ENCODE measurements around the gene HS6ST3. TPM values are rescaled to one million over a fixed set of nuclear protein-coding genes. Genes with fewer than 3 reads are reported as not detected.
"Not testable (repeated sequence)": the region's sequence is repeated elsewhere in the genome, so short reads cannot be mapped to it uniquely, and the experiment has no call there.

The HS6ST3 gene
- total RNA-seq (2014; rRNA removed; shearing (Covaris generic)): 0.11 TPM in 1 of 2 replicates, not detected in the other
- polyA plus RNA-seq (2016; fragmentation: Nextera tagmentation; extraction: Ambion mirVana): not detected in 2 replicates

DNA sequence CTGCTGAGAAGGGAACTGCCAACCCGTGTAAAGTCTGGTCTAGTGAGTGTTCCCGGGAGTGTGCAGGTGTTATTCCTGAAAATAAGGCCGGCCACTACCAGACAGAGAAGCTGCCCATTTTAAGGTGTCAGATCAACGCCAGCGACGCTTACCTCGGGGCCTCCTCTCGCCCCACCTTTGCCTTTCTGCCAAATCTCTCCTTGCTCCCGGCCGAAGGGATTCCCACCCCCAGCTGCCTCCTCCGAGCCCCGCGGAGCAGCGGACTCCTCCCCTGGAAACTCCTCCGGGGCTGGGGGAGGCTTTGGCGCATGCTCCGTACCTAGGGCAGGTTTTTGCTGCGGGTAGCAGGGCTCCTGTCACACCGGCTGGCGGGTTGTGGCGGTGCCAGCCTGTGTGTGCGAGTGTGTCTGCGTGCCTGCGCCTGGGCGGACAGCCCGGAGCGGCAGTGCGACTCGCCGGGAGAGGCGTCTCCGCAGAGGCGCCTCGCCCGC is at the start of gene HS6ST3:
Gene HS6ST3, plus strand, starts transcription at position 359 of the 491 bp plus-strand sequence.
- H3K9me2 ChIP-seq (ENCODE audit: insufficient read depth): no peaks in the 10 kb centered on the region
- 0 out of 2 replicates have a peak, but pooled peaks cover 2% of the 10 kb centered on the region for H3K4me1 ChIP-seq (ENCODE audit: insufficient read depth)
- peak within 1 kb of the TSS; percentile 68 for H3K4me3 ChIP-seq
- H3K9me3 ChIP-seq (ENCODE audit: low read depth): no peaks in the 10 kb centered on the region
- peak; percentile 76 for TF ChIP-seq EZH2 (IDR thresholded peaks at IDR 0.05; ENCODE audit: insufficient read depth, poor library complexity, severe bottlenecking)
- TF ChIP-seq EZH2phosphoT487 (IDR thresholded peaks at IDR 0.05; ENCODE audit: insufficient read depth, low read depth): no peak
- no peaks in the 10 kb centered on the region for H3K79me2 ChIP-seq (ENCODE audit: insufficient read depth)
- in situ Hi-C loops (cut with MboI): no loop called here
- H3K36me3 ChIP-seq (ENCODE audit: low read depth): no peaks in the 10 kb centered on the region
- no peaks in the 10 kb centered on the region for H3F3A ChIP-seq (ENCODE audit: insufficient read depth)
- peak; percentile 42 for DNase-seq
- 4 to 5% methylated on average over 24 to 34 of the region's 35 CpGs for WGBS, 2 experiments (ENCODE audit: low coverage in 1 of 2, low lambda C conversion rate in 2 of 2, missing lambda C conversion rate in 2 of 2)
- H2AFZ ChIP-seq: peak within 1 kb of the TSS; percentile 73
- H4K20me1 ChIP-seq (ENCODE audit: insufficient read depth): no peaks in the 10 kb centered on the region
- H3K4me2 ChIP-seq (ENCODE audit: unreplicated experiment): peak within 1 kb of the TSS; percentile 78
- peaks cover 70% of the 10 kb centered on the region for H3K27me3 ChIP-seq (replicated peaks; ENCODE audit: insufficient read depth)
- H3K27ac ChIP-seq: no peak within 1 kb of the TSS
- no peak within 1 kb of the TSS for H3K9ac ChIP-seq

DNA sequence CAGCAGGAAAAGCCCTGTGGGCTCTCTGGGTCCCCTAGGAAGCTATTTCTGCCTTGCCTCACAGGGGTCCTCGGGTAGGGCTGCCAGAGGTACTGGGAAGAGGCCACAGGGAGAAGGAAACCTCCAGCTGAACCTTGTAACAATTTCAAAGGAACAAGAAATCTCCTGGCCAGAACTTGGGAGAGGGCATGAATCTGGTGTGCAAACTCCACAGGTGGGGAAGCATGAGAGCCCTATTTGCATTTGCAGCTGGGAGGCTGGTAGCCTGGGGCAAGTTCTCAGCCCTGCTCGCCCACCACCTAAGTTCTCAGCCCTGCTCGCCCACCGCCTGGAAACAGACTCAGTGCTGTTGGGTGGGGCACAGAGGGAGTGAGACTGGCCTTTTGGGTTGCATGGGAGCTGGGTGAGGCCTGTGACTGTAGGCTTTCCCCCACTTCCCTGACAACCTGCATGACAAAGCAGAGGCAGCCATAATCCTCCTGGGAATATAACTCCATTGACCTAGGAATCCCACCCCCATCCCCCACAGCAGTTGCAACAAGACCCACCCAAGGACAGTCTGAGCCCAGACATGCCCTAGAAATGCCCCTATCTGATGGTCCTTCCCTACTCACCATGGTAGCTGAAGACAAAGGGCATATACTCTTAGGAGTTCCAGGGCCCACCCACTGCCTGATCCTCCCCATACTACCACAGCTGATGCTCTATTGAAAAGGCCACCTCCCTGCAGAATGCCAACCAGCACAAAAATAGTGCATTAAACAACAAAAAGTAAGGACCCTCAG is 48.4 kb upstream of the HS6ST3 start:
- Histone ChIP-seq H3K27ac (no peak overlapping the region), H4K20me1 (ENCODE audit: insufficient read depth) (no peaks in the 10 kb centered on the region; the same call in 1 of the 2 replicates), H3K9ac (no peak overlapping the region), H2AFZ (no peak overlapping the region), H3K79me2 (ENCODE audit: insufficient read depth) (peaks cover 100% of the 10 kb centered on the region), H3K9me3 (ENCODE audit: low read depth) (no peaks in the 10 kb centered on the region), H3F3A (ENCODE audit: insufficient read depth) (no peaks in the 10 kb centered on the region), H3K4me1 (ENCODE audit: insufficient read depth) (no peaks in the 10 kb centered on the region), H3K27me3 (replicated peaks; ENCODE audit: insufficient read depth) (no peaks in the 10 kb centered on the region), H3K9me2 (ENCODE audit: insufficient read depth) (0 out of 2 replicates have a peak, but pooled peaks cover 5% of the 10 kb centered on the region), H3K4me3 (no peak overlapping the region), H3K4me2 (ENCODE audit: unreplicated experiment) (no peak overlapping the region), H3K36me3 (ENCODE audit: low read depth) (no peaks in the 10 kb centered on the region)
- DNase-seq: no peak
- in situ Hi-C loops (cut with MboI): no loop called here
- 95 to 96% methylated on average over 4 of the region's 4 CpGs for WGBS, 2 experiments (ENCODE audit: low coverage in 1 of 2, low lambda C conversion rate in 2 of 2, missing lambda C conversion rate in 2 of 2)
- no peak for TF ChIP-seq EZH2phosphoT487 (IDR thresholded peaks at IDR 0.05; ENCODE audit: insufficient read depth, low read depth)
- no peak for TF ChIP-seq EZH2 (IDR thresholded peaks at IDR 0.05; ENCODE audit: insufficient read depth, poor library complexity, severe bottlenecking)

GRCh38 chr13:96044238-96044637 is 45.7 kb upstream of the HS6ST3 start:
- H3K9me3 ChIP-seq (ENCODE audit: low read depth): no peaks in the 10 kb centered on the region
- TF ChIP-seq EZH2phosphoT487 (IDR thresholded peaks at IDR 0.05; ENCODE audit: insufficient read depth, low read depth): no peak
- TF ChIP-seq EZH2 (IDR thresholded peaks at IDR 0.05; ENCODE audit: insufficient read depth, poor library complexity, severe bottlenecking): no peak
- no peak overlapping the region for H3K27ac ChIP-seq
- DNase-seq: no peak
- in situ Hi-C loops (cut with MboI): no loop called here
- H3K4me1 ChIP-seq (ENCODE audit: insufficient read depth): no peaks in the 10 kb centered on the region
- H4K20me1 ChIP-seq (ENCODE audit: insufficient read depth): no peaks in the 10 kb centered on the region; the same call in 1 of the 2 replicates
- H3F3A ChIP-seq (ENCODE audit: insufficient read depth): no peaks in the 10 kb centered on the region
- WGBS, 2 experiments (ENCODE audit: low coverage in 1 of 2, low lambda C conversion rate in 2 of 2, missing lambda C conversion rate in 2 of 2): 94 to 100% methylated on average over 1 of the region's 1 CpG
- H3K27me3 ChIP-seq (replicated peaks; ENCODE audit: insufficient read depth): no peaks in the 10 kb centered on the region
- no peak overlapping the region for H3K4me3 ChIP-seq
- 0 out of 2 replicates have a peak, but pooled peaks cover 5% of the 10 kb centered on the region for H3K9me2 ChIP-seq (ENCODE audit: insufficient read depth)
- no peak overlapping the region for H2AFZ ChIP-seq
- H3K79me2 ChIP-seq (ENCODE audit: insufficient read depth): peaks cover 100% of the 10 kb centered on the region
- no peak overlapping the region for H3K9ac ChIP-seq
- no peaks in the 10 kb centered on the region for H3K36me3 ChIP-seq (ENCODE audit: low read depth)
- no peak overlapping the region for H3K4me2 ChIP-seq (ENCODE audit: unreplicated experiment)

DNA sequence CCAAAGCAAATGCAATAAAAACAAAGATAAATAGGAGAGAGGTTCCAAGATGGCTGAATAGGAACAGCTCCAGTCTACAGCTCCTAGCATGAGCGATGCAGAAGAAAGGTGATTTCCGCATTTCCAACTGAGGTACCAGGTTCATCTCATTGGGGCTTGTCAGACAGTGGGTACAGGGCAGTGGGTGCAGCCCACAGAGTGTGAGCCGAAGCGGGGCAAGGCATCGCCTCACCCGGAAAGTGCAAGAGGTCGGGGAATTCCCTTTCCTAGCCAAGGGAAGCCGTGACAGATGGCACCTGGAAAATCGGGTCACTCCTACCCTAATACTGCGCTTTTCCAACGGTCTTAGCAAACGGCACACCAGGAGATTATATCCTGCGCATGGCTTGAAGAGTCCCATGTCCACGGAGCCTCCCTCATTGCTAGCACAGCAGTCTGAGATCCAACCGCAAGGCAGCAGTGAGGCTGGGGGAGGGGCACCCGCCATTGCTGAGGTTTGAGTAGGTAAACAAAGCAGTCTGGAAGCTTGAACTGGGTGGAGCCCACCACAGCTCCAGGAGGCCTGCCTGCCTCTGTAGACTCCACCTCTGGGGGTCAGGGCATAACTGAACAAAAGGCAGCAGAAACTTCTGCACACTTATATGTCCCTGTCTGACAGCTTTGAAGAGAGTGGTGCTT is 43.3 kb upstream of the HS6ST3 start:
- WGBS, 2 experiments (ENCODE audit: low coverage in 1 of 2, low lambda C conversion rate in 2 of 2, missing lambda C conversion rate in 2 of 2): 98% methylated on average over 16 of the region's 16 CpGs
- H3K9ac ChIP-seq; H3K27me3 ChIP-seq (replicated peaks; ENCODE audit: insufficient read depth); H3K4me2 ChIP-seq (ENCODE audit: unreplicated experiment); H3K27ac ChIP-seq; H3K9me3 ChIP-seq (ENCODE audit: low read depth); H4K20me1 ChIP-seq (ENCODE audit: insufficient read depth); H3K36me3 ChIP-seq (ENCODE audit: low read depth); in situ Hi-C loops (cut with MboI); H3K4me1 ChIP-seq (ENCODE audit: insufficient read depth); H3K4me3 ChIP-seq; H3F3A ChIP-seq (ENCODE audit: insufficient read depth); H3K9me2 ChIP-seq (ENCODE audit: insufficient read depth); DNase-seq; H2AFZ ChIP-seq: not testable (repeated sequence)
- H3K79me2 ChIP-seq (ENCODE audit: insufficient read depth): peaks cover 100% of the 10 kb centered on the region

GRCh38 chr13:96050955-96051354 is 39.0 kb upstream of the HS6ST3 start:
- H3K4me2 ChIP-seq (ENCODE audit: unreplicated experiment); H3K27ac ChIP-seq; DNase-seq; H3K36me3 ChIP-seq (ENCODE audit: low read depth); H3K9me3 ChIP-seq (ENCODE audit: low read depth); H3K4me1 ChIP-seq (ENCODE audit: insufficient read depth); H3K27me3 ChIP-seq (replicated peaks; ENCODE audit: insufficient read depth); H2AFZ ChIP-seq; H3K9me2 ChIP-seq (ENCODE audit: insufficient read depth); in situ Hi-C loops (cut with MboI); H3K4me3 ChIP-seq; H4K20me1 ChIP-seq (ENCODE audit: insufficient read depth); H3F3A ChIP-seq (ENCODE audit: insufficient read depth); H3K9ac ChIP-seq: not testable (repeated sequence)
- 83 to 91% methylated on average over 4 of the region's 4 CpGs for WGBS, 2 experiments (ENCODE audit: low coverage in 1 of 2, low lambda C conversion rate in 2 of 2, missing lambda C conversion rate in 2 of 2)
- H3K79me2 ChIP-seq (ENCODE audit: insufficient read depth): peaks cover 72% of the 10 kb centered on the region

DNA sequence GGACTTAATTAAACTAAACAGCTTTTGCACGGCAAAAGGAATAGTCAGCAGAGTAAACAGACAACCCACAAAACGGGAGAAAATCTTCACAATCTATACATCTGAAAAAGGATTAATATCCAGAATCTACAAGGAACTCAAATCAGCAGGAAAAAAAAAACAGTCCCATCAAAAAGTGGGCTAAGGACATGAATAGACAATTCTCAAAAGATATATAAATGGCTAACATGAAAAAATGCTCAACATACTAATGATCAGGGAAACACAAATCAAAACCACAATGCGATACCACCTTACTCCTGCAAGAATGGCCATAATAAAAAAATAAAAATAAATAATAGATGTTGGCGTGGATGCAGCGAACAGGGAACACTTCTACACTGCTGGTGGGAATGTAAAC is 38.4 kb upstream of the HS6ST3 start:
- WGBS, 2 experiments (ENCODE audit: low coverage in 1 of 2, low lambda C conversion rate in 2 of 2, missing lambda C conversion rate in 2 of 2): 97 to 99% methylated on average over 5 of the region's 5 CpGs
- H3K9me2 ChIP-seq (ENCODE audit: insufficient read depth); in situ Hi-C loops (cut with MboI); H3K27me3 ChIP-seq (replicated peaks; ENCODE audit: insufficient read depth); H3K36me3 ChIP-seq (ENCODE audit: low read depth); H3K4me1 ChIP-seq (ENCODE audit: insufficient read depth); H3K9me3 ChIP-seq (ENCODE audit: low read depth); H3K27ac ChIP-seq; H2AFZ ChIP-seq; DNase-seq; H4K20me1 ChIP-seq (ENCODE audit: insufficient read depth); H3K9ac ChIP-seq; H3F3A ChIP-seq (ENCODE audit: insufficient read depth): not testable (repeated sequence)
- Histone ChIP-seq H3K4me3 (peak overlapping the region; percentile 98; the same call in 1 of the 2 replicates), H3K79me2 (ENCODE audit: insufficient read depth) (peaks cover 67% of the 10 kb centered on the region), H3K4me2 (ENCODE audit: unreplicated experiment) (peak overlapping the region; percentile 93)

All from GM23248 (cell line).